ENCODE results near the gene METTL21A.
A peak's percentile ranks its signal among the peaks of the same experiment; 100 is the strongest.

METTL21A gene

GRCh38 chr2:207625014-207625907, at the start of gene METTL21A:
Gene METTL21A (minus strand): TSS chr2:207625394. CDS start chr2:207624375, 1,019 bp downstream.
- no peak for TF ChIP-seq CTCF (IDR thresholded peaks at IDR 0.05; ENCODE audit: poor library complexity, severe bottlenecking)
- Histone ChIP-seq H3K9me3 (ENCODE audit: severe bottlenecking) (no peaks in the 10 kb centered on the region), H3K27me3 (ENCODE audit: insufficient read depth, poor library complexity, severe bottlenecking) (no peaks in the 10 kb centered on the region), H3K4me1 (ENCODE audit: insufficient read depth, poor library complexity, severe bottlenecking) (no peaks in the 10 kb centered on the region), H3K27ac (ENCODE audit: poor library complexity, severe bottlenecking) (peak within 1 kb of the TSS; percentile 85), H3K36me3 (ENCODE audit: low read depth) (peaks cover 22% of the 10 kb centered on the region), H3K4me3 (ENCODE audit: severe bottlenecking) (peak within 1 kb of the TSS; percentile 83)
- DNase-seq (ENCODE audit: low spot score): peak; percentile 77
- ATAC-seq (ENCODE audit: low read depth): peak; percentile 69

GRCh38 chr2:207674826-207675225, 49.6 kb upstream of the METTL21A start:
- TF ChIP-seq CTCF (IDR thresholded peaks at IDR 0.05; ENCODE audit: poor library complexity, severe bottlenecking): no peak
- H3K9me3 ChIP-seq (ENCODE audit: severe bottlenecking): no peaks in the 10 kb centered on the region
- no peak overlapping the region for H3K4me3 ChIP-seq (ENCODE audit: severe bottlenecking)
- ATAC-seq (ENCODE audit: low read depth) (0 out of 3 replicates have a peak, but pooled peaks have one; percentile 27), DNase-seq (ENCODE audit: low spot score) (no peak)
- H3K36me3 ChIP-seq (ENCODE audit: low read depth): no peaks in the 10 kb centered on the region
- H3K4me1 ChIP-seq (ENCODE audit: insufficient read depth, poor library complexity, severe bottlenecking): peaks cover 10% of the 10 kb centered on the region
- no peaks in the 10 kb centered on the region for H3K27me3 ChIP-seq (ENCODE audit: insufficient read depth, poor library complexity, severe bottlenecking)
- no peak overlapping the region for H3K27ac ChIP-seq (ENCODE audit: poor library complexity, severe bottlenecking)

GRCh38 chr2:207674266-207674774, 49.1 kb upstream of the METTL21A start:
- H3K27ac ChIP-seq (ENCODE audit: poor library complexity, severe bottlenecking): no peak overlapping the region
- H3K36me3 ChIP-seq (ENCODE audit: low read depth): no peaks in the 10 kb centered on the region
- TF ChIP-seq CTCF (IDR thresholded peaks at IDR 0.05; ENCODE audit: poor library complexity, severe bottlenecking): no peak

GRCh38 chr2:207673431-207673830, 48.2 kb upstream of the METTL21A start:
- DNase-seq (ENCODE audit: low spot score): no peak
- TF ChIP-seq CTCF (IDR thresholded peaks at IDR 0.05; ENCODE audit: poor library complexity, severe bottlenecking): no peak

More at GRCh38 chr2:207674266-207674774, 49.1 kb upstream of the METTL21A start:
- H3K4me3 ChIP-seq (ENCODE audit: severe bottlenecking): no peak overlapping the region
- peaks cover 10% of the 10 kb centered on the region for H3K4me1 ChIP-seq (ENCODE audit: insufficient read depth, poor library complexity, severe bottlenecking)
- DNase-seq (ENCODE audit: low spot score): no peak
- ATAC-seq (ENCODE audit: low read depth): no peak
- no peaks in the 10 kb centered on the region for H3K27me3 ChIP-seq (ENCODE audit: insufficient read depth, poor library complexity, severe bottlenecking)
- no peaks in the 10 kb centered on the region for H3K9me3 ChIP-seq (ENCODE audit: severe bottlenecking)

More at GRCh38 chr2:207673431-207673830, 48.2 kb upstream of the METTL21A start:
- H3K4me1 ChIP-seq (ENCODE audit: insufficient read depth, poor library complexity, severe bottlenecking): peaks cover 10% of the 10 kb centered on the region
- H3K36me3 ChIP-seq (ENCODE audit: low read depth): no peaks in the 10 kb centered on the region
- no peak overlapping the region for H3K27ac ChIP-seq (ENCODE audit: poor library complexity, severe bottlenecking)
- H3K9me3 ChIP-seq (ENCODE audit: severe bottlenecking): no peaks in the 10 kb centered on the region
- no peak overlapping the region for H3K4me3 ChIP-seq (ENCODE audit: severe bottlenecking)
- H3K27me3 ChIP-seq (ENCODE audit: insufficient read depth, poor library complexity, severe bottlenecking): no peaks in the 10 kb centered on the region
- no peak for ATAC-seq (ENCODE audit: low read depth)

Data from RWPE2 (cell line).